H1 (cell line): ENCODE data around the gene SUPT4H1. TPM values are rescaled to one million over a fixed set of nuclear protein-coding genes. Genes with fewer than 3 reads are reported as not detected.

Experiments
- BACH1 ChIP-seq: IDR thresholded peaks from 2 replicates; pipeline ENCODE4 v1.6.1; 2012; ENCODE audit warnings: low read length, improper control_type of control experiment
- BRCA1 ChIP-seq: IDR thresholded peaks from 2 replicates; pipeline ENCODE4 v1.6.1; 2012; ENCODE audit warnings: low read depth, low read length, improper control_type of control experiment
- CREB1 ChIP-seq: IDR thresholded peaks from 2 replicates; pipeline ENCODE4 v1.6.1; 2012; ENCODE audit warnings: inconsistent platforms
- E2F6 ChIP-seq: IDR thresholded peaks from 2 replicates; pipeline ENCODE4 v1.6.1; 2012; ENCODE audit warnings: inconsistent platforms
- EP300 ChIP-seq, 2 experiments: IDR thresholded peaks; 1 replicate in 1 of 2; 2 replicates in 1 of 2; pipeline ENCODE4 v1.6.1; 2011 to 2012; ENCODE audit warnings: low read depth in 2 of 2, low read length in 2 of 2, mild to moderate bottlenecking in 2 of 2, borderline replicate concordance in 1 of 2, inconsistent platforms in 1 of 2, moderate library complexity in 1 of 2
- EZH2 ChIP-seq: fragments of 200-600 bp; sonication (generic); IDR thresholded peaks from 2 replicates; pipeline ENCODE4 v1.7.1; 2012; ENCODE audit warnings: low read depth, mild to moderate bottlenecking, moderate library complexity, low read length, inconsistent platforms; ENCODE audit not compliant: severe bottlenecking
- FOSL1 ChIP-seq: IDR thresholded peaks from 2 replicates; pipeline ENCODE4 v1.6.1; 2011; ENCODE audit warnings: mild to moderate bottlenecking, low read depth, low read length, moderate library complexity; ENCODE audit not compliant: insufficient read depth
- GABPA ChIP-seq: IDR thresholded peaks from 2 replicates; pipeline ENCODE4 v1.6.1; 2011; ENCODE audit warnings: mild to moderate bottlenecking, low read length, moderate library complexity, borderline replicate concordance; ENCODE audit not compliant: insufficient read depth
- GTF2F1 ChIP-seq: IDR thresholded peaks from 2 replicates; pipeline ENCODE4 v1.6.1; 2012; ENCODE audit warnings: low read depth, low read length, improper control_type of control experiment, borderline replicate concordance
- HDAC6 ChIP-seq: IDR thresholded peaks from one replicate; pipeline ENCODE4 v1.7.1; 2012; ENCODE audit warnings: low read depth, mild to moderate bottlenecking, inconsistent platforms, low read length, moderate library complexity
- NANOG ChIP-seq: IDR thresholded peaks from 2 replicates; pipeline ENCODE4 v1.6.1; 2011; ENCODE audit warnings: low read length, low read depth, mild to moderate bottlenecking, inconsistent platforms; ENCODE audit not compliant: insufficient read depth, poor library complexity, severe bottlenecking
- PHF8 ChIP-seq: fragments of 200-600 bp; sonication (generic); conservative IDR thresholded peaks from 2 replicates; pipeline ENCODE4 v1.7.1; 2012; ENCODE audit warnings: low read depth, mild to moderate bottlenecking, inconsistent platforms, low read length, moderate library complexity
- SAP30 ChIP-seq: fragments of 300-600 bp; sonication (generic); IDR thresholded peaks from 2 replicates; pipeline ENCODE4 v1.7.1; 2012; ENCODE audit warnings: low read length, moderate library complexity, mild to moderate bottlenecking, inconsistent platforms; ENCODE audit not compliant: insufficient read depth, insufficient replicate concordance
- SIN3A ChIP-seq, 2 experiments: IDR thresholded peaks in 1 of 2; conservative IDR thresholded peaks in 1 of 2; 2 replicates each; pipeline ENCODE4 v1.6.1; 2011 to 2012; ENCODE audit warnings: low read length in 2 of 2, improper control_type of control experiment in 1 of 2, low read depth in 1 of 2, mild to moderate bottlenecking in 1 of 2
- SIX5 ChIP-seq: IDR thresholded peaks from 2 replicates; pipeline ENCODE4 v1.6.1; 2011; ENCODE audit warnings: mild to moderate bottlenecking, low read depth, low read length
- SP4 ChIP-seq: IDR thresholded peaks from 2 replicates; pipeline ENCODE4 v1.6.1; 2012; ENCODE audit warnings: low read length, inconsistent platforms
- SUZ12 ChIP-seq: fragments of 200-600 bp; sonication (generic); IDR thresholded peaks from 2 replicates; pipeline ENCODE4 v1.6.1; 2012; ENCODE audit warnings: mild to moderate bottlenecking, inconsistent platforms, low read length, moderate library complexity, mixed read lengths
- TAF7 ChIP-seq: optimal IDR thresholded peaks from 2 replicates; pipeline ENCODE3; 2011; ENCODE audit warnings: low read depth, mild to moderate bottlenecking, inconsistent platforms, low read length, moderate library complexity, borderline replicate concordance
- TBP ChIP-seq: IDR thresholded peaks from 2 replicates; pipeline ENCODE4 v1.6.1; 2011; ENCODE audit warnings: low read depth, low read length, improper control_type of control experiment
- polyA plus RNA-seq, 7 experiments: library from polyadenylated mRNA; depleted of rRNA in 3 of 7; stranded (reverse) in 5 of 7; unstranded in 2 of 7; fragments of >200 nt in 5 of 7; fragments of 200-250 nt in 2 of 7; gene quantifications; 1 replicate in 5 of 7; 2 replicates in 1 of 7; 4 replicates in 1 of 7; pipeline versions ENCODE4 v1.2.1 to v1.2.3, GENCODE V29; 2011 to 2013; ENCODE audit warnings: missing spikeins in 2 of 7, mixed read lengths in 2 of 7
- total RNA-seq: library from RNA; stranded (reverse); fragmentation: NEBNext Ultra II Directional; extraction: Animal tissue kit (Norgen Biotek cat#: 25700); gene quantifications from 2 replicates; pipeline ENCODE4 v1.2.1, GENCODE V29; 2021
- TF ChIP-seq, protein P1 (sequence below): IDR thresholded peaks from 2 replicates; pipeline ENCODE4 v1.6.1; 2012; ENCODE audit warnings: inconsistent platforms
- TF ChIP-seq, protein P2 (sequence below): IDR thresholded peaks from 2 replicates; pipeline ENCODE4 v1.6.1; 2012; ENCODE audit warnings: low read length, inconsistent platforms

SUPT4H1 gene
- total and polyA plus RNA-seq, 2 of the 8 experiments (the other 6 are each of a cell fraction or from before 2014, with no cell fraction given): 112 to 143 TPM

GRCh38 chr17:58352596-58353388, 791 bp upstream of the SUPT4H1 start (continued):
- TF ChIP-seq E2F6 (no peak), TAF7 (no peak), GABPA (no peak), SP4 (no peak), CREB1 (no peak), SUZ12 (no peak), TBP (no peak), BACH1 (no peak), HDAC6 (no peak), EZH2 (no peak), SIN3A (conservative IDR thresholded peaks at IDR 0.05 in 1 of 2, IDR thresholded peaks at IDR 0.05 in 1 of 2; ENCODE audit: low read depth in 1 of 2, low read length in 2 of 2) (peak; percentile 60 to 78; a peak in 1 of 4 replicates), BRCA1 (no peak), SIX5 (no peak), EP300 (IDR thresholded peaks at IDR 0.05; ENCODE audit: borderline replicate concordance in 1 of 2, low read depth in 2 of 2, low read length in 2 of 2) (no peak), FOSL1 (no peak), NANOG (peak; percentile 52), SAP30 (peak; percentile 75), GTF2F1 (no peak), PHF8 (no peak)
- TF ChIP-seq, protein P1, sequence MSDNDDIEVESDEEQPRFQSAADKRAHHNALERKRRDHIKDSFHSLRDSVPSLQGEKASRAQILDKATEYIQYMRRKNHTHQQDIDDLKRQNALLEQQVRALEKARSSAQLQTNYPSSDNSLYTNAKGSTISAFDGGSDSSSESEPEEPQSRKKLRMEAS: no peak
- TF ChIP-seq, protein P2, sequence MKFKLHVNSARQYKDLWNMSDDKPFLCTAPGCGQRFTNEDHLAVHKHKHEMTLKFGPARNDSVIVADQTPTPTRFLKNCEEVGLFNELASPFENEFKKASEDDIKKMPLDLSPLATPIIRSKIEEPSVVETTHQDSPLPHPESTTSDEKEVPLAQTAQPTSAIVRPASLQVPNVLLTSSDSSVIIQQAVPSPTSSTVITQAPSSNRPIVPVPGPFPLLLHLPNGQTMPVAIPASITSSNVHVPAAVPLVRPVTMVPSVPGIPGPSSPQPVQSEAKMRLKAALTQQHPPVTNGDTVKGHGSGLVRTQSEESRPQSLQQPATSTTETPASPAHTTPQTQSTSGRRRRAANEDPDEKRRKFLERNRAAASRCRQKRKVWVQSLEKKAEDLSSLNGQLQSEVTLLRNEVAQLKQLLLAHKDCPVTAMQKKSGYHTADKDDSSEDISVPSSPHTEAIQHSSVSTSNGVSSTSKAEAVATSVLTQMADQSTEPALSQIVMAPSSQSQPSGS: 0 out of 2 replicates have a peak, but pooled peaks have one; percentile 22
